PC-3 (cell line): ENCODE data around the gene VASH2. TPM values are rescaled to one million over a fixed set of nuclear protein-coding genes. Genes with fewer than 3 reads are reported as not detected.

Source experiments
- ATAC-seq: fragments of 200-7000 bp; cut with Tn5 transposase; 2 replicates; pipeline ENCODE4 v1.9.1; 2020; ENCODE audit warnings: mild to moderate bottlenecking, moderate library complexity
- BruUV-seq: library from RNA; stranded (reverse); fragments of 400-500 nt; replicated peaks from 2 replicates; lab custom pipeline; 2021; lab: Mats Ljungman, UMichigan
- CTCF ChIA-PET: fragments of 300-600 bp; sonication (Branson Sonifier 250); formaldehyde crosslinking; loops from one replicate; lab custom pipeline; 2022; ENCODE audit warnings: antibody characterized with exemption; lab: Charles Lee
- POLR2A ChIA-PET: fragments of 300-600 bp; sonication (Branson Sonifier 250); formaldehyde crosslinking; loops from one replicate; lab custom pipeline; 2022; ENCODE audit warnings: antibody characterized with exemption; ENCODE audit not compliant: unreplicated experiment; lab: Charles Lee
- DNase-seq: peaks from one replicate; pipeline ENCODE4 v3.0.0-alpha.2; 2015
- H2AFZ ChIP-seq: fragments of 300-600 bp; sonication (generic); 2 replicates; pipeline ENCODE4 v1.6.0; 2016; ENCODE audit warnings: antibody characterized with exemption, low read length
- H3F3A ChIP-seq: fragments of 300-600 bp; sonication (generic); one replicate; pipeline ENCODE4 v1.6.0; 2017; ENCODE audit warnings: antibody characterized with exemption, low read length, control low read depth, mild to moderate bottlenecking; ENCODE audit not compliant: unreplicated experiment
- H3K27ac ChIP-seq: fragments of 300-600 bp; sonication (generic); 2 replicates; pipeline ENCODE4 v1.5.1; 2016; ENCODE audit warnings: mild to moderate bottlenecking, low read length
- H3K27me3 ChIP-seq: fragments of 300-600 bp; sonication (generic); 2 replicates; pipeline ENCODE4 v1.6.1; 2016; ENCODE audit warnings: low read length, mixed read lengths
- H3K36me3 ChIP-seq: fragments of 300-600 bp; sonication (generic); 2 replicates; pipeline ENCODE4 v1.6.1; 2016; ENCODE audit warnings: low read depth, mixed run types, low read length, mixed read lengths
- H3K4me1 ChIP-seq: fragments of 300-600 bp; sonication (generic); 2 replicates; pipeline ENCODE4 v1.5.1; 2016; ENCODE audit warnings: low read length; ENCODE audit not compliant: insufficient read depth
- H3K4me2 ChIP-seq: fragments of 300-600 bp; sonication (generic); 2 replicates; pipeline ENCODE4 v1.6.0; 2016; ENCODE audit warnings: low read length
- H3K4me3 ChIP-seq: fragments of 300-600 bp; sonication (generic); 2 replicates; pipeline ENCODE4 v1.5.1; 2016; ENCODE audit warnings: mild to moderate bottlenecking, low read length, mixed read lengths
- H3K79me2 ChIP-seq: fragments of 300-600 bp; sonication (generic); 2 replicates; pipeline ENCODE4 v1.6.1; 2017; ENCODE audit warnings: low read length, mixed read lengths
- H3K9ac ChIP-seq: fragments of 300-600 bp; sonication (generic); 2 replicates; pipeline ENCODE4 v1.6.0; 2016; ENCODE audit warnings: mild to moderate bottlenecking, low read length
- H3K9me2 ChIP-seq: fragments of 300-600 bp; sonication (generic); replicated peaks from 2 replicates; pipeline ENCODE4 v1.6.1; 2016; ENCODE audit warnings: mixed run types, low read length, mixed read lengths
- H3K9me3 ChIP-seq: fragments of 300-600 bp; sonication (generic); 2 replicates; pipeline ENCODE4 v1.6.1; 2016; ENCODE audit warnings: low read length, mixed read lengths
- H4K20me1 ChIP-seq: fragments of 300-600 bp; sonication (generic); 2 replicates; pipeline ENCODE4 v1.6.1; 2016; ENCODE audit warnings: low read length, mixed read lengths
- EZH2 ChIP-seq: fragments of 300-600 bp; sonication (generic); IDR thresholded peaks from one replicate; pipeline ENCODE4 v1.6.1; 2017; ENCODE audit warnings: antibody characterized with exemption, mild to moderate bottlenecking, low read length; ENCODE audit not compliant: unreplicated experiment
- EZH2phosphoT487 ChIP-seq: fragments of 300-600 bp; sonication (generic); IDR thresholded peaks from 2 replicates; pipeline ENCODE4 v1.6.1; 2018; ENCODE audit warnings: mild to moderate bottlenecking, antibody characterized with exemption, low read length, borderline replicate concordance
- intact Hi-C: fragments of 100-400 bp; cut with micrococcal nuclease; formaldehyde crosslinking; loops from 2 replicates; pipeline ENCODE4 v1.9.0; 2023
- total RNA-seq: library from RNA; depleted of rRNA; stranded (reverse); fragments of >200 nt; gene quantifications from 2 replicates; pipeline ENCODE4 v1.2.3, GENCODE V29; 2014
- TF ChIP-seq, protein P1 (sequence below): fragments of 300-600 bp; sonication (generic); conservative IDR thresholded peaks from 2 replicates; pipeline ENCODE4 v1.5.1; 2017; ENCODE audit warnings: antibody characterized with exemption, low read depth, mild to moderate bottlenecking, low read length

The VASH2 gene
- total RNA-seq, 1 experiment from 2014 or later: 4.7 TPM

DNA sequence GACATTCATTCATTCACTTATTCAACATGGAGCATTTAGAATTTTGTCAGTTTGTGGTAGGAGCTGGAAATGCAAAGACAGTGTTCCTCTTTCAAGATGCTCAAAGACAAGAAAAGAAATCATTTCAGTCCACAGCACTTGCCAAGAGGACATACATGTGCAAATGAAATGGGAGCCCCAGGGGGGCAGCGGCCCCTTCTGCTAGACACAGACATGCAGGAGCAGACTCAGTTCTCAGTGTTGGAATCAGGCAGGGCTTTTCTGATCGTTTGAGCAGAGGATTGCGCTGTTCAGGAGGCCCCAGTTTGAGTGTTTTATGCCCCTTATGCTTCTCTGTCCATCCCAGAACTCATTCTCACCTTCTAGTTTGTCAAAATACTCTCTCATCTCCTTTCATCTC lies 35.6 kb upstream of the VASH2 start:
- no peaks in the 10 kb centered on the region for H3F3A ChIP-seq
- no peak overlapping the region for H3K4me3 ChIP-seq
- H2AFZ ChIP-seq: no peak overlapping the region
- H3K9ac ChIP-seq: no peak overlapping the region
- no peak for DNase-seq
- H3K9me3 ChIP-seq: no peaks in the 10 kb centered on the region
- TF ChIP-seq, protein P1, sequence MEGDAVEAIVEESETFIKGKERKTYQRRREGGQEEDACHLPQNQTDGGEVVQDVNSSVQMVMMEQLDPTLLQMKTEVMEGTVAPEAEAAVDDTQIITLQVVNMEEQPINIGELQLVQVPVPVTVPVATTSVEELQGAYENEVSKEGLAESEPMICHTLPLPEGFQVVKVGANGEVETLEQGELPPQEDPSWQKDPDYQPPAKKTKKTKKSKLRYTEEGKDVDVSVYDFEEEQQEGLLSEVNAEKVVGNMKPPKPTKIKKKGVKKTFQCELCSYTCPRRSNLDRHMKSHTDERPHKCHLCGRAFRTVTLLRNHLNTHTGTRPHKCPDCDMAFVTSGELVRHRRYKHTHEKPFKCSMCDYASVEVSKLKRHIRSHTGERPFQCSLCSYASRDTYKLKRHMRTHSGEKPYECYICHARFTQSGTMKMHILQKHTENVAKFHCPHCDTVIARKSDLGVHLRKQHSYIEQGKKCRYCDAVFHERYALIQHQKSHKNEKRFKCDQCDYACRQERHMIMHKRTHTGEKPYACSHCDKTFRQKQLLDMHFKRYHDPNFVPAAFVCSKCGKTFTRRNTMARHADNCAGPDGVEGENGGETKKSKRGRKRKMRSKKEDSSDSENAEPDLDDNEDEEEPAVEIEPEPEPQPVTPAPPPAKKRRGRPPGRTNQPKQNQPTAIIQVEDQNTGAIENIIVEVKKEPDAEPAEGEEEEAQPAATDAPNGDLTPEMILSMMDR: no peak
- TF ChIP-seq EZH2phosphoT487 (no peak), EZH2 (no peak)
- CTCF ChIA-PET: no interaction called here
- no peak overlapping the region for H3K4me2 ChIP-seq
- H3K36me3 ChIP-seq: no peaks in the 10 kb centered on the region
- no peaks in the 10 kb centered on the region for H4K20me1 ChIP-seq
- H3K79me2 ChIP-seq: no peaks in the 10 kb centered on the region
- 0 out of 2 replicates have a peak, but pooled peaks cover 3% of the 10 kb centered on the region for H3K27me3 ChIP-seq
- no peaks in the 10 kb centered on the region for H3K9me2 ChIP-seq
- intact Hi-C loops: no loop called here
- POLR2A ChIA-PET: interaction anchor here (0.7 kb wide), 1 partner anchor 22 kb away, joined by 4 read pairs; no protein-coding TSS in a partner anchor
- BruUV-seq: no TSS peak
- H3K4me1 ChIP-seq: no peaks in the 10 kb centered on the region
- ATAC-seq: no peak
- no peak overlapping the region for H3K27ac ChIP-seq

DNA sequence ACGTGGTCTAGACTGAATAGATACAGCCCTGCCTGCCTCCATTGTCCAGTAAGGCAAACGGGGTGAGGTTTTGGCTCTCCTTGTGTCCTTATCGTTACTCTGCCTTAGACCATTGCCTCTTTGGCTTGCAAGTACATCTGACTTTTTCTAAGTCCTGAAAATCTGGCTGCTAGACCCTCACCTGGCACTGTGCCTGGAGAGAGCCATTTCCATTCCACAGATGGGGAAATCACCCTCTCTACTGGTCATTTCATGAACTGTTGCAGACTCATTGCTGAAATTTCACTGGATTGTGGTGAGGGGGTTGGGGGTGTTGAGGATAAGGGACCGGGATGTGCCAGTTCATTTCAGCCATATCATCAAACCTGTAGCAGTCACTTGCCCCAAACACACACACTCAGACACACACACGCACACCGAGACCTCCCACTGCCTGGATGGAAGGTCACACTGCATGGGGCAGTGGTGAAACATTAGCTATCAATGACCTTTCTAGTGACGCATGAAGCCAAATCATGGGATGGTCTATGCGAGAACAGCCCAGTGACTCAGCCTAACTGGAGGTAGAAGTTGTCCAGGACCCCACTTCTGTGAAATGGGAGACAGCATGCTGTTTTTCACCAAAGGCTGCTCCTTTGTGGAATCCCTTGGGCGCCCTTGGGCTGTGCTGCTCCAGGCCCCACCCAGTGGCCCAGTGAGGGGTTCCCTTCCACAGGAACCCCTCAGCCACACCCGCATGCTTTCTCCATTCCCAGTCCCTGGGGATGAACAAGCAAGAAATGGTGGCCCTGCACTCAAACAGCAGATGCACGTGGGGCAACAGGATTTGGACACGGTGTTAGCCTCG lies 34.9 kb upstream of the VASH2 start:
- H4K20me1 ChIP-seq: no peaks in the 10 kb centered on the region
- peak; percentile 29 for DNase-seq
- H3K79me2 ChIP-seq: no peaks in the 10 kb centered on the region
- POLR2A ChIA-PET: interaction anchor here (0.7 kb wide), 1 partner anchor 22 kb away, joined by 4 read pairs; no protein-coding TSS in a partner anchor
- no peak overlapping the region for H3K9ac ChIP-seq
- H3K27me3 ChIP-seq: 0 out of 2 replicates have a peak, but pooled peaks cover 3% of the 10 kb centered on the region
- H3F3A ChIP-seq: no peaks in the 10 kb centered on the region
- H2AFZ ChIP-seq: no peak overlapping the region
- no peak overlapping the region for H3K4me2 ChIP-seq
- no peak; the same call in 1 of the 2 replicates for ATAC-seq
- BruUV-seq: no TSS peak
- H3K4me3 ChIP-seq: no peak overlapping the region
- no peak overlapping the region for H3K27ac ChIP-seq
- no peaks in the 10 kb centered on the region for H3K36me3 ChIP-seq
- no peaks in the 10 kb centered on the region for H3K9me2 ChIP-seq
- no peaks in the 10 kb centered on the region for H3K4me1 ChIP-seq
- CTCF ChIA-PET: no interaction called here
- no peaks in the 10 kb centered on the region for H3K9me3 ChIP-seq
- TF ChIP-seq EZH2: no peak
- TF ChIP-seq, protein P1: peak; percentile 55
- intact Hi-C loops: no loop called here
